Stimulated activated CD8-positive, alpha-beta memory T cell treated with anti-CD3 and anti-CD28 coated beads, Interleukin-7, amount 100 ng/mL, for 4 hours (primary cell): ENCODE measurements around the gene NEURL4.
A peak's percentile ranks its signal among the peaks of the same experiment; 100 is the strongest.
"Not testable (repeated sequence)": the region's sequence is repeated elsewhere in the genome, so short reads cannot be mapped to it uniquely, and the experiment has no call there.

Experiments
- DNase-seq, 2 donors: peaks; one replicate each; pipeline ENCODE4 v3.0.0-alpha.2; 2020; ENCODE audit warnings: low read depth in 2 of 2

Gene NEURL4

DNA sequence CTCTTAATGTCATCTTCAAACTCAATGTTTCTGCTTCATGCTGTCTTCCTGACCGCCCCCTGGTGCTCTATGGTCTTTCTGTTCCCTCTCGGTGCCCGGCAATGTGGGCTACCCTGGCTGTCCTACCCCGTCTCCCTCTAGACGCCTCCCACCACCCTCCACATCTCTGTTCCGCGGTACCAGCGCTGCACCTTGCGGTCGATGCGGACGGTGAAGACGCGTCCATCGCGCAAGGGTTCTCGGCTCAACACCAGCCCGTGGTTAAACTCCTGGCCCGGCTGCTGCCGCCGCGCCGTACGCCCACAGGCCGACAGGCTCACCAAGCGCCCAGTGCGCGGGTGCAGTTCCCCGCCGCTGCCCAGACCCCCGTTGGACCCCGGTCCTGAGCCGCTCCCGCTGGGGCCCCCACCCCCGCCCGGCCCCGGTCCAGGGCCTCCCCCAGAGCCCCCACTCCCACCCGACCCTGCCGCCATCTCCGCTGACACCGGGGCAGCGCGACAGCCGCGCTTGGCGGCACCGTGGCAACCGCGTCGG lies at the start of gene NEURL4:
NEURL4 (minus strand) TSS at position 496 of the 534 bp plus-strand sequence; CDS start at position 473, 23 bp downstream.
- DNase-seq = no peak

GRCh38 chr17:7374353-7374752 lies 45.2 kb upstream of the NEURL4 start:
- DNase-seq = no peak

DNA sequence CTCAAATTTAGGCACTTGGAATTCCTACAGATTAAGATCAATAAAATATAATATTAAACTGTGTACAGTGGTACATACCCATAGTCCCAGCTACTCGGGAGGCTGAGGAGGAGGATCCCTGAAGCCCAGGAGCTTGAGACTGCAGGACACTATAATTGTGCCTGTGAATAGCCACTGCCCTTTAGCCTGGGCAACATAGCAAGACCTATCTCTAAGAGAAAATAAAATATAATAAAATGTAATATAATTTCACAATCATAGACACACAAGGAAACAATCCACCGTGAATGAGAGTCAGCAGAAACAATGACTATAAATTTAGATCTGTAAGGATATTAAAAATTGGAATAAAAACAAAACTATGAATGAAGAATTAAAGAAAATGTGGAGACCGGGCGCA lies 41.7 kb upstream of the NEURL4 start:
- no peak for DNase-seq

DNA sequence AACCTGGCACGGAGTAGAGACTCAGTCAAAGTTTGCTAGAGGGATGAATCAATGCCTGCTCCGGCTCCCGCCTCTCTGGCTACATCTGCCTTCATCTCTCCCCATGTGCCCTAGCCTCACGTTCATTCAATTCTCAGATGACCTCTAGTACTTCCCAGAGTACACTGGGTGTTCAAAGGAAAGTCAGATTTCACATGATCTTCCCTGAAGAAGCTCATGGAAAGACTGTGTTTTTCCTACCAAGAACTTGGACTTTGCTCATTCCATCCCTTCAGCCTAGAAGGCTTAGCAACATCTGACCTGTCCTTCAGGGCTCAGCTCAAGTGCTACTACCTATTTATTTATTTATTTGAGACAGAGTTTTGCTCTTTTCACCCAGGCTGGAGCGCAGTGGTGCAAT lies 40.7 kb upstream of the NEURL4 start:
- no peak for DNase-seq

DNA sequence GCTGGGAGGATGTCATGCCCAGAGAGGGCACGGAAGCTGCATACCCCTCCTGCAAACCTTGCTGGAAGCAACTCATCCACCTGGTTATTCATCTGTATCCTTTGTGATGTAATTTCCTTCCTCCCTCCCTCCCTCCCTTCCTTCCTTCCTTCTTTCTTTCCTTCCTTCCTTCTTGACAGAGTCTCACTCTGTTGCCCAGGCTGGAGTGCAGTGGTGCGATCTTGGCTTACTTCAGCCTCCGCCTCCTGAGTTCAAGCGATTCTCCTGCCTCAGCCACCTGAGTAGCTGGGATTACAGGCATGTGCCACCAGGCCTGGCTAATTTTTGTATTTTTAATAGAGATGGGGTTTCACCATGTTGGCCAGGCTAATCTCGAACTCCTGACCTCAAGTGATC lies 39.5 kb upstream of the NEURL4 start:
- DNase-seq = not testable (repeated sequence)

- DNase-seq = no peak
These were observed 38.9 kb upstream of the NEURL4 start for GRCh38 chr17:7367918-7368598.

GRCh38 chr17:7367083-7367482 lies 37.9 kb upstream of the NEURL4 start:
- no peak for DNase-seq

DNA sequence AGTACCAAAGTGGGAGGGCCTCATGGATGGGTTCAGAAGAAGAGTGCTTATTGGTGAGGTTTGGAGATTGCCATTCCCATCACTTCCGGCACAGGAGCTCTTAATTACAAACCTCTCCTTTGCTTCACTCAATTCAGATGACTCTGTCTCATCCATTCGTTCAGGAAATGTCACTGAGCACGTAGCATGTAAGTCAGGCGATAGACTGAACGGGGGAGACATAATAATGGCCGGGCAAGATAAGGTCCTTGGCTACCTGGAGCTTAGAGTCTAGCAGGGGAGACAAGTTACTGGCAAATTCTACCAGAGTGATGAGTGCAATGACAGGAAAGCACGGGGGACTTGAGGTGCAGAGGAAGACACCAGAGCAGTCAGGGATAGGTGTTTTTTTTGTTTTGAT lies 36.8 kb upstream of the NEURL4 start:
- not testable (repeated sequence) for DNase-seq

GRCh38 chr17:7363311-7363710 lies 34.2 kb upstream of the NEURL4 start:
- no peak for DNase-seq

- DNase-seq = no peak
These were observed 32.8 kb upstream of the NEURL4 start for GRCh38 chr17:7361906-7362305.

DNA sequence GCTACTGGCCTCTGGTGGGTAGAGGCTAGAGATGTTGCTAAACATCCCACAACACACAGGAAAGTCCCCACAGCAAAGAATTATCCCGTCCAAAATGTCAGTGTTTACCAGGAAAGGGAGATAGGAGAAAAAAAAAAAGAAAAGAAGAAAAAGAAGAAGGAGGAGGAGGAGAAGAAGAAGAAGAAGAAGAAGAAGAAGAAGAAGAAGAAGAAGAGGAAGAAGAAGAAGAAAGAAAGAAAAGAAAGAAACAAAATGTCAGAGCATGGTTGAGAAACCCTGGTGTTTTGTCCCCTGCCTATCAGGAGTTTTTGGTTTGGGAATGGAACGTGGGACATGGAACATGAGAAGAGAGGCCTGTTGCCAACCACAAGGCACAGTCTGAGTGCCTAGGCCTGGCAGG lies 28.2 kb upstream of the NEURL4 start:
- DNase-seq = no peak

DNA sequence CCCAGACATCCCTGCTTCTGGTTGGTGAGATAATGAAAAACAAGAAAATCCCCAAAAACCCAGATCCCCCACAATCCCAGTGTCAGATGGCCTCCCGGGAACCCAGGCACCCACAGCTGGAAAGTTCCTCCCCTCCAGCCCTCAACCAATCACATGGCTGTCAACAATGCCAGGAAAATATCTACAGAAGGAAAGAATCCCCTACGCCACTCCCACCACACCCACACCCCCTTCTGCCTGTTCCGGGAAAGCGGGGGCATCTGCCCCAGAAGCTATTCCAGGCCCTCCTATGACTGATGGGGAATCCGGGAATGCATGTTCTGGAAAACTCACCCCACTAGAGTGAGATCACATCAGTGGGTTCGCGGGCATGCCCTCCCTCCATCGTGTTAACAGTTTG lies 27.6 kb upstream of the NEURL4 start:
- DNase-seq = no peak

GRCh38 chr17:7356072-7356549 lies 27.0 kb upstream of the NEURL4 start:
- peak; percentile 64 to 71 for DNase-seq

DNA sequence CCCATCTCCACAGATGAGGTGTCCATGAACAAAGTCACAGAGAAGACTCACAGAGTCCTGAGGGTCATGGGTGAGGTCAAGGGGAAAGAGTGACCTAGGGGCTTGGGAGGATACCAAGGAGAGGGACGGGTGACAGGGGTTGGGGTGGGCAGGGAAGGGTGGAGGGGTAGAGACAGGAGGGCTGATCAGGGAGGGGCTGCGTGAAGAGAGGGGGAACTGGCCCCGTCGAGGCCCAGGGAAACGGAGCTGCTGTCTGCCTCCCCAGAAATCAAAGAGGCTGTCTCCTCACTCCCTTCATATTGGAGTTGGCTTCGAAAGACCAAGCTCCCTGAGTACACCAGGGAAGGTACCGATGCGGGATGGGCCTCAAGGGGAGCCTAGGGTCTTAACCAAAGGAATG lies 26.4 kb upstream of the NEURL4 start:
- DNase-seq = no peak

- DNase-seq = no peak
These were observed 25.9 kb upstream of the NEURL4 start, which contains the start of gene TMEM95 for GRCh38 chr17:7355053-7355452. Gene TMEM95, plus strand, starts transcription at chr17:7355156. Its CDS starts 49 bp downstream, at chr17:7355205.

GRCh38 chr17:7354262-7354843 lies 25.2 kb upstream of the NEURL4 start:
- no peak for DNase-seq

DNA sequence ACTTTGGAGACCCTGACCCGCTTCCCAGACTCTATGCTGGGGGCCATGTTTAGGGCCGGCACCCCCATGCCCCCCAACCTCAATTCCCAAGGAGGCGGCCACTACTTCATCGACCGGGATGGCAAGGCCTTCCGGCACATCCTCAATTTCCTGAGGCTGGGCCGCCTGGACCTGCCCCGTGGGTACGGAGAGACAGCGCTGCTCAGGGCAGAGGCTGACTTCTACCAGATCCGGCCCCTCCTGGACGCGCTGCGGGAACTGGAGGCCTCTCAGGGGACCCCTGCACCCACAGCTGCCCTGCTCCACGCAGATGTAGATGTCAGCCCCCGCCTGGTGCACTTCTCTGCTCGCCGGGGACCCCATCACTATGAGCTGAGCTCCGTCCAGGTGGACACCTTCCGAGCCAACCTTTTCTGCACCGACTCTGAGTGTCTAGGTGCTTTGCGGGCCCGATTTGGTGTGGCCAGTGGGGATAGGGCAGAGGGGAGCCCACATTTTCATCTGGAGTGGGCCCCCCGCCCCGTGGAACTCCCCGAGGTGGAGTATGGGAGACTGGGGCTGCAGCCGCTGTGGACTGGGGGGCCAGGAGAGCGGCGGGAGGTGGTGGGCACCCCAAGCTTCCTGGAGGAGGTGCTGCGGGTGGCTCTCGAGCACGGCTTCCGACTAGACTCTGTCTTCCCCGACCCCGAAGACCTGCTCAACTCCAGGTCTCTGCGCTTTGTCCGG lies 23.9 kb upstream of the NEURL4 start:
- no peak for DNase-seq

DNA sequence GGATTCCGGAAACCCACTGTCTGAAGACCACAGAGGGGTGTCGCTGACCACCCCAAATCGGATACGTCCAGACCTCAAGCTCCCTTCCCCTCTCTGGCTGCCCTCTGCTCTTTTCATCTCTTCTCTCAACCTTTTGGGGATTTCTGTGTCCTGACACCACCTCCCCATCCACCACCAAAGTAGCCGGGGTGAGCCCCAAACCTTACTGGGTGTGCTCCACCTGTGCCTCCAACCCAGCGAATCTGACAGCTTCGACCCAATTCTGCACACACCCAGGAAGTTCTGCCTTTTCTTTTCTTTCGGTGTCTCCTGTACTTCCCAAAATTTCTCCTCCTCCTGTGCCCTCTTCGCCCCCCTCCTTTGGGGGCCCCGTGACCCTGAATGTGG lies 23.4 kb upstream of the NEURL4 start:
- no peak for DNase-seq

- DNase-seq = peak; percentile 28 to 78
These were observed 22.7 kb upstream of the NEURL4 start, which contains the start of gene KCTD11 for GRCh38 chr17:7351665-7352502. Gene KCTD11, plus strand, starts transcription at chr17:7352162.

- no peak for DNase-seq
These were observed 19.5 kb upstream of the NEURL4 start for GRCh38 chr17:7348478-7349242.
